GM10266 (cell line): Measurements from ENCODE around the gene DNAAF8.
"Not testable (repeated sequence)": the region's sequence is repeated elsewhere in the genome, so short reads cannot be mapped to it uniquely, and the experiment has no call there.

ENCODE experiments used
- DNase-seq: peaks from one replicate; pipeline ENCODE4 v3.0.0; 2012; ENCODE audit errors: extremely low spot score
- TF ChIP-seq, protein P1 (sequence below): IDR thresholded peaks from 2 replicates; pipeline ENCODE4 v1.5.1; 2012; ENCODE audit warnings: mild to moderate bottlenecking, low read depth; ENCODE audit not compliant: control insufficient read depth, insufficient read depth; ENCODE audit errors: missing control alignments

DNAAF8 gene

DNA sequence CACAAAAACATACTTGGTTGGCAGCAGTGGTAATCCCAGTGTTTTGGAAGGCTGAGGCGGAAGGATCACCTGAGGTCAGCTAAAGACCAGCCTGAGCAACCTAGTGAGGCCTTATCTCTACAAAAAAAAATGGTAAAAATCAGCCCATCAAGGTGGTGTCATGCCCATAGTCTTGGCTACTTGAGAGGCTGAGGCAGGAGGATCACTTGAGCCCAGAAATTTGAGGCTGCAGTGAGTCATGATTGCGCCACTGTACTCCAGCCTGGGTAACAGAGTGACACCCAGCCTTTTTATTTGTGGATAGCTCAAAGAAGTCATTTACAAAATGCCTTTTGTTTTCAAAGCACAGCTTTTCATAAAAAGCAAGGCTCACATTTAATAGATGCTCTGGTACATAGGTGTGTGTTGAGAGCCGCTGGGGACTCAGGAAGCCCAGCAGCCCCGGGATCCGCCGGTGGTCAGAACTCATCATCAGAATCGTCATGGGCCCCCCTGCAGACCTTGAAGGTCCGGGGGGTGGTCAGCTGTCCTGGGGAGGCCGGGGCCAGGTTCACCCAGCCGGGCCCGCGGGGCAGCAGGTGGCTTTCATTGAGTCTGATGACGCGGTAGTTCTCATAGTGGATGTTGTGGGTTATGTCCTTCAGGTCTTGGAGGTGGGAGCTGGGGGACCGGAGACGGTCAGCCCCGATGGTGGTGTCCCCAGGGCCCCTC lies 43.2 kb downstream of the DNAAF8 start:
- TF ChIP-seq, protein P1, sequence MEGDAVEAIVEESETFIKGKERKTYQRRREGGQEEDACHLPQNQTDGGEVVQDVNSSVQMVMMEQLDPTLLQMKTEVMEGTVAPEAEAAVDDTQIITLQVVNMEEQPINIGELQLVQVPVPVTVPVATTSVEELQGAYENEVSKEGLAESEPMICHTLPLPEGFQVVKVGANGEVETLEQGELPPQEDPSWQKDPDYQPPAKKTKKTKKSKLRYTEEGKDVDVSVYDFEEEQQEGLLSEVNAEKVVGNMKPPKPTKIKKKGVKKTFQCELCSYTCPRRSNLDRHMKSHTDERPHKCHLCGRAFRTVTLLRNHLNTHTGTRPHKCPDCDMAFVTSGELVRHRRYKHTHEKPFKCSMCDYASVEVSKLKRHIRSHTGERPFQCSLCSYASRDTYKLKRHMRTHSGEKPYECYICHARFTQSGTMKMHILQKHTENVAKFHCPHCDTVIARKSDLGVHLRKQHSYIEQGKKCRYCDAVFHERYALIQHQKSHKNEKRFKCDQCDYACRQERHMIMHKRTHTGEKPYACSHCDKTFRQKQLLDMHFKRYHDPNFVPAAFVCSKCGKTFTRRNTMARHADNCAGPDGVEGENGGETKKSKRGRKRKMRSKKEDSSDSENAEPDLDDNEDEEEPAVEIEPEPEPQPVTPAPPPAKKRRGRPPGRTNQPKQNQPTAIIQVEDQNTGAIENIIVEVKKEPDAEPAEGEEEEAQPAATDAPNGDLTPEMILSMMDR, result no peak

DNA sequence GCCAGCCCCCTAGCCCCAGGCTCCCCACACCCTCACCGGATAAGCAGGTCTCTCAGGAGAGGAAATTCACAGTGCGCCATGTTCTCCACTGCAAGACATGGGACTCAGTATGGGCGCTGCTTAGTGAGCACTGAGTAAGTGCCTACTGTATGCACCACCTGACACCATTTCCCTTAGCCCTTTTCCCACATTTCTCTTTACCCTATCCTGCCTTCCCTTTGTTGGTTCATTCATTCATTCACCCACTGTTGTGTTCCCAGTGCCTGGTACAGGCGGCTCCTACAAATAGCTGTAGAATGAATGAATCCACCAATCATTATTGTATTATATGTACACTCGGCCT lies 43.7 kb downstream of the DNAAF8 start:
- TF ChIP-seq, protein P1, result no peak
- DNase-seq, result no peak

More for the DNA sequence above, 43.2 kb downstream of the DNAAF8 start:
- DNase-seq, result no peak

DNA sequence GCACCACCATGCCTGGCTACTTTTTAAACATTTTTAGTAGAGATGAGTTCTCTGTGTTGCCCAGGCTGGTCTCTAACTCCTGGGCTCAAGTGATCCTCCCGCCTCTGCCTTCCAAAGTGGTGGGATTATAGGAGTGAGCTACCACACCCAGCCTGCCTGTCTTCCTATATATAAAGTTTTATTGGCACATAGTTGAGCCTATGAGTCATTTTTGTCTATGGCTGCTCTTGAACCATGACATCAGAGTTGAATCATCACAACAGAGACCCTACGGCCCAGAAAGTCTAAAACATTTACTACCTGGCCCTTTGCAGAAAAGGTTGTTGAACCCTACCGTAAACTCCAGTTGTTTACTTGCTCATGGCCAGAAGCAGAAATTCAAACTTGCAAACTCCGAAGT lies 45.9 kb downstream of the DNAAF8 start:
- TF ChIP-seq, protein P1, result no peak

DNA sequence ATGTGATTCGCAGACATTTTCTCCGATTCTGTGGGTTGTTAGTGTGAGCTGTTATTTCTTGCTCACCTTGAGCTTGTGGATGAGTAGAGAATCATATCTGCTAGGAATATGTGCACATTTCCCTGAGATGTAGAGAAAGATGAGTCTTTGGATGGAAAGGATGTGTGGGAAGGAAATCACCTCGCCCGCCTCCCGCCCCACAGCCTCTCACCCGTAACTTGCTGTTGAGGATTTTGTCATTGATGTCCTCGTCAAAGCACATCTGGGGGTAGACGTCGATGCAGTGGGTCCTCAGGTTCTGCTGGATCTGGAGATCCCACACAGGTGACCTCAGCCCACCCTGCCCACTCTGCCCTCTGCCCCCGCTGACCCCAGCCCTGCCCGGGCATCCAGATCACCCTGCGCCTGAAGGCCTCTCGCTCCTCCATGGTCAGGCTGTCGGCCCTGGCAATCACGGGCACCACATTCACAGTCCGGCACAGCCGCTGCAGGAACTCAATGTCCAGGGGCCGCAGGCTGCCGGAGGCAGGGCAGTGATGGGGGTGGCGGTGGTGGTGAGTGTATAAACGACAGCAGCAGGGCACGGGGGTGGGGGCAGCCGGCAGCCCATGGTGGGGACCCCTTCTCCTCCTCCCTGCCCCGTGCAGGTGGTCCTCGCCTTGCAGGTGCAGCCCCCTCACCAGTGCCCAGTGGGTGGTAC lies 49.1 kb downstream of the DNAAF8 start:
- TF ChIP-seq, protein P1, result no peak
- no peak for DNase-seq

More for the DNA sequence above, 45.9 kb downstream of the DNAAF8 start:
- no peak for DNase-seq

DNA sequence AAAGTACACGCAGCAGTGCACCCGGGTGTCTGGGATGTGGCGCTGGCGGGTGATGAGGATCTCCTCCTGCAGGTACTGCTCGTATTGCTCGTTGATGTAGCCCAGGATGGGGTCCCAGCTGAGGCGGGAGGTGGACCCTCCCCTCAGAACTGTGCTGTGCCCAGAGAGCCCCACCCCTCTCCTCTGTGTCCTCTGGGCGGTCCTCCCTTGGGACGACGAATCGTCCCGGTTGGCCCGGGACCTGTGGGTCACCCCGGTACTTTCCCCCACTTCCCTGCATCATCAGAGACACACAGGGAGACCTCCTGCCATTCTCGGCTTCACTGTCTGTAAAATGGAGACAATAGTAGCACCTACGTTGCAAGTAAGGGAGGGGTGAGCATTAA lies 49.6 kb downstream of the DNAAF8 start:
- TF ChIP-seq, protein P1, result no peak
- DNase-seq, result no peak

DNA sequence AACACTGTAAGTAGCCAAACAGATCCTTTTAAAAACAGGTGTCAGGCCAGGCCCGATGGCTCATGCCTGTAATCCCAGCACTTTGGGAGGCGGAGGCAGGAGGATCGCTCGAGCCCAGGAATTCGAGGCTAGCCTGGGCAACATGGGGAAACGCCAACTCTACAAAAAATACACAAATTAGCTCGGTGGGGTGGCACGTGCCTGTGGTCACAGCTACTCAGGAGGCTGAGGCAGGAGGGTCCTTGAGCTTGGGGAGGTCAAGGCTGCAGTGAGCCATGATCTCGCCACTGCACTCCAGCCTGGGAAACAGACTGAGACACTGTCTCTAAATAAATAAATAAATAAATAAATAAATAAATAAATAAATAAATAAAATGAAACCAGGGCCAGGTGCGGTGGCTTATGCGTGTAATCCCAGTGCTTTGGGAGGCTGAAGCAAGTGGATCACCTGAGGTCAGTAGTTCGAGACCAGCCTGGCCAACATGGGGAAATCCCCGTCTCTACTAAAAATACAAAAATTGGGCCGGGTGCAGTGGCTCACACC lies 50.2 kb downstream of the DNAAF8 start:
- DNase-seq, result not testable (repeated sequence)

DNA sequence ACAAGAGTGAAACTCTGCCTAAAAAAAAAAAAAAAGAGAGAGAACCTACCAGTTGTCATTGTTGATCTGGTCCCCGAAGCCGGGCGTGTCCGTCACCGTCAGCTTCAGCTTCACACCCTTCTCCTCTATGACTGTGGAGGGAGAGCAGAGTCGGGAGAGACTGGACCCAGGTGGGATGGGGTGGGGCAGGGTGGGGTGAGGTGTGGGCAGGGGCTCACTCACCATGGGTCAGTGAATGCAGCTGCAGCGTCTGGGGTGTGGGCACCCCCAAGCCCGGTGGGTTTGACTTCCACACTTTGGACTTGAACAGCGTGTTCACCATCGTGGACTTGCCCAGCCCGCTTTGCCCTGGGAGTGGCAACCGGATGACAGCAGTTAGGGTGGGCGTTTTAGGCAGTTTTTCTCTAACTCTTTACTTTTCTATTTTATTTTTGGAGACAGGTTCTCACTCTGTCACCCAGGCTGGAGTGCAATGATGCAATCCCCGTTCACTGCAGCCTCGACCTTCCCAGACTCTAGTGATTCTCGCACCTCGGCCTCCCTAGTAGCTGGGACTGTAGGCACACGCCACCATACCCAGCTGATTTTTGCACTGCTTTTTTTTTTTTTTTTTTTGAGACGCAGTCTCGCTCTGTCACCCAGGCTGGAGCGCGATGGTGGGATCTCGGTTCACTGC lies 51.6 kb downstream of the DNAAF8 start:
- TF ChIP-seq, protein P1, result no peak
- DNase-seq, result no peak
